ENCODE results near the gene CHP2. TPM values are rescaled to one million over a fixed set of nuclear protein-coding genes. Genes with fewer than 3 reads are reported as not detected.

CHP2 gene
- total and polyA plus RNA-seq, 2 of the 13 experiments (the other 11 are each of a cell fraction or from before 2014, with no cell fraction given), result not detected

DNA sequence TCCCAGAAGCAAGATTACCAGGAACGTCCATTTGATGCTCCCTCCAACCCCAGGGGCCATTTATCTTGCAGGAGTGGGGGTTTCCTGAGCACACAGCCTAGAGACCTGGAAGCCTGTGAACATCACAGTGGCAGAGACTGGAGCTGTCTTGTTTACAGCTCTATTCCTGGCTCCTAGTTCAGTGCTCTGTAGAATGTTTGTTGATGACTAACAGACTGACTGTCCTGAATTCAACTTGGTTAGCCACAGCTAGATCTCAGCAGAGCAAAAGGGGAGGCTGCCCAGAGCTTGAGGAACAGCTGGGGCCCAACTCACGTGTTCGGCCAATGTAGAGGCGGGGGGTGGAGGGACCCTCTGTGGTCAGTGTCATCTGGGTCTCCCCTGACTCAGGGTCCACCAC lies 48.4 kb upstream of the CHP2 start:
- Histone ChIP-seq H3K9ac (ENCODE audit: insufficient read depth, low read depth, low read length) (no peak overlapping the region), H3K9me3 (ENCODE audit: low read length) (peaks cover 19% of the 10 kb centered on the region)
- no TSS peak for BruUV-seq (replicated peaks)
- TF ChIP-seq TFAP4 (IDR thresholded peaks at IDR 0.05; ENCODE audit: borderline replicate concordance, low read depth) (no peak), PRPF4 (IDR thresholded peaks at IDR 0.05; ENCODE audit: low read depth, low read length, poor library complexity, severe bottlenecking) (no peak), ZHX1 (CRISPR knock-in tag; IDR thresholded peaks at IDR 0.05; ENCODE audit: low read depth) (no peak), BCL6 (CRISPR knock-in tag; IDR thresholded peaks at IDR 0.05) (no peak), RFX5 (IDR thresholded peaks at IDR 0.05; ENCODE audit: low read depth, low read length) (no peak), MEIS1 (CRISPR knock-in tag; IDR thresholded peaks at IDR 0.05; ENCODE audit: borderline replicate concordance) (no peak), PHF20 (CRISPR knock-in tag; IDR thresholded peaks at IDR 0.05) (no peak), ZNF3 (CRISPR knock-in tag; IDR thresholded peaks at IDR 0.05) (peak; percentile 97), XBP1 (CRISPR knock-in tag; IDR thresholded peaks at IDR 0.05) (no peak), ZNF746 (CRISPR knock-in tag; IDR thresholded peaks at IDR 0.05) (no peak)
- TF ChIP-seq, protein P1, sequence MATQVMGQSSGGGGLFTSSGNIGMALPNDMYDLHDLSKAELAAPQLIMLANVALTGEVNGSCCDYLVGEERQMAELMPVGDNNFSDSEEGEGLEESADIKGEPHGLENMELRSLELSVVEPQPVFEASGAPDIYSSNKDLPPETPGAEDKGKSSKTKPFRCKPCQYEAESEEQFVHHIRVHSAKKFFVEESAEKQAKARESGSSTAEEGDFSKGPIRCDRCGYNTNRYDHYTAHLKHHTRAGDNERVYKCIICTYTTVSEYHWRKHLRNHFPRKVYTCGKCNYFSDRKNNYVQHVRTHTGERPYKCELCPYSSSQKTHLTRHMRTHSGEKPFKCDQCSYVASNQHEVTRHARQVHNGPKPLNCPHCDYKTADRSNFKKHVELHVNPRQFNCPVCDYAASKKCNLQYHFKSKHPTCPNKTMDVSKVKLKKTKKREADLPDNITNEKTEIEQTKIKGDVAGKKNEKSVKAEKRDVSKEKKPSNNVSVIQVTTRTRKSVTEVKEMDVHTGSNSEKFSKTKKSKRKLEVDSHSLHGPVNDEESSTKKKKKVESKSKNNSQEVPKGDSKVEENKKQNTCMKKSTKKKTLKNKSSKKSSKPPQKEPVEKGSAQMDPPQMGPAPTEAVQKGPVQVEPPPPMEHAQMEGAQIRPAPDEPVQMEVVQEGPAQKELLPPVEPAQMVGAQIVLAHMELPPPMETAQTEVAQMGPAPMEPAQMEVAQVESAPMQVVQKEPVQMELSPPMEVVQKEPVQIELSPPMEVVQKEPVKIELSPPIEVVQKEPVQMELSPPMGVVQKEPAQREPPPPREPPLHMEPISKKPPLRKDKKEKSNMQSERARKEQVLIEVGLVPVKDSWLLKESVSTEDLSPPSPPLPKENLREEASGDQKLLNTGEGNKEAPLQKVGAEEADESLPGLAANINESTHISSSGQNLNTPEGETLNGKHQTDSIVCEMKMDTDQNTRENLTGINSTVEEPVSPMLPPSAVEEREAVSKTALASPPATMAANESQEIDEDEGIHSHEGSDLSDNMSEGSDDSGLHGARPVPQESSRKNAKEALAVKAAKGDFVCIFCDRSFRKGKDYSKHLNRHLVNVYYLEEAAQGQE (IDR thresholded peaks at IDR 0.05; ENCODE audit: borderline replicate concordance in 1 of 2, low read depth in 1 of 2, low read length in 2 of 2), result no peak
- TF ChIP-seq, protein P2, sequence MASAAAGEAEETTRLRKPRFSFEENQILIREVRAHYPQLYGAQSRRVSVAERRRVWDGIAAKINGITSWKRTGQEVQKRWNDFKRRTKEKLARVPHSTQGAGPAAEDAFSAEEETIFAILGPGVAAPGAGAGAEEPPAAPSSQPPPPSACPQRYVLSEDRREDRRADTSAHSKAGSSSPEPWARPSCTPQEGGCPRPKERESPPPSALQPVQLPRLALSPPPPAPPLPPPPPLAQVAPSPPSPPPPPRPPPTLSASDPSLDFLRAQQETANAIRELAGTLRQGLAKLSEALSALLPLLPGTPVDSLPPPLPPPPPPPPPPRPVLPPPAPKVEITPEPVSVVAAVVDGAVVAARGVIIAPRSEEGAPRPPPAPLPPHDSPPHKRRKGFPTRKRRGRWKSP (CRISPR knock-in tag; IDR thresholded peaks at IDR 0.05), result no peak
- TF ChIP-seq, protein P3, sequence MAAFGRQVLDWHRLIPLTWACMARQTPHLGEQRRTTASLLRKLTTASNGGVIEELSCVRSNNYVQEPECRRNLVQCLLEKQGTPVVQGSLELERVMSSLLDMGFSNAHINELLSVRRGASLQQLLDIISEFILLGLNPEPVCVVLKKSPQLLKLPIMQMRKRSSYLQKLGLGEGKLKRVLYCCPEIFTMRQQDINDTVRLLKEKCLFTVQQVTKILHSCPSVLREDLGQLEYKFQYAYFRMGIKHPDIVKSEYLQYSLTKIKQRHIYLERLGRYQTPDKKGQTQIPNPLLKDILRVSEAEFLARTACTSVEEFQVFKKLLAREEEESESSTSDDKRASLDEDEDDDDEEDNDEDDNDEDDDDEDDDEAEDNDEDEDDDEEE (CRISPR knock-in tag; IDR thresholded peaks at IDR 0.05), result no peak
- TF ChIP-seq, protein P4, sequence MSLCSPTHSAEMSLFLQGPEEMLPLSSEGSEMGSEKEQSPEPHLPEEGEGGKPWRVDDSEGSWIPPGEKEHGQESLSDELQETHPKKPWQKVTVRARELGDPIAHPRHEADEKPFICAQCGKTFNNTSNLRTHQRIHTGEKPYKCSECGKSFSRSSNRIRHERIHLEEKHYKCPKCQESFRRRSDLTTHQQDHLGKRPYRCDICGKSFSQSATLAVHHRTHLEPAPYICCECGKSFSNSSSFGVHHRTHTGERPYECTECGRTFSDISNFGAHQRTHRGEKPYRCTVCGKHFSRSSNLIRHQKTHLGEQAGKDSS (CRISPR knock-in tag; IDR thresholded peaks at IDR 0.05; ENCODE audit: borderline replicate concordance, low read depth), result peak; percentile 53; the same call in 1 of the 2 replicates

More for the DNA sequence above, 48.4 kb upstream of the CHP2 start:
- H3K4me2 ChIP-seq (ENCODE audit: low read depth, low read length), result no peak overlapping the region
- intact Hi-C loops (cut with micrococcal nuclease; ENCODE audit: unreplicated experiment), result no loop called here
- WGBS (ENCODE audit: low lambda C conversion rate), result 84% methylated on average over 4 of the region's 4 CpGs
- H3K36me3 ChIP-seq (replicated peaks in 1 of 2; ENCODE audit: control insufficient read depth in 1 of 2, insufficient read depth in 2 of 2, low read length in 2 of 2), result no peaks in the 10 kb centered on the region
- H3K27ac ChIP-seq (ENCODE audit: extremely low read length, insufficient read depth, low read length), result no peak overlapping the region
- H3K79me2 ChIP-seq (ENCODE audit: insufficient read depth, low read length), result no peaks in the 10 kb centered on the region
- DNase-seq (ENCODE audit: low spot score) (no peak), FAIRE-seq (no peak), ATAC-seq (no peak)
- in situ Hi-C loops (cut with HindIII; ENCODE audit: extremely low pct_ligation_motif_present, low pct_unique_long_range_greater_than_20kb), result no loop called here
- no peaks in the 10 kb centered on the region for H4K20me1 ChIP-seq (ENCODE audit: insufficient read depth, low read length)
- ChIA-PET POLR2A (no interaction called here), CTCF (ENCODE audit: low intra/inter-chr PET ratio, low total read pairs) (no interaction called here)
- H3K27me3 ChIP-seq (ENCODE audit: control insufficient read depth in 1 of 2, insufficient read depth in 2 of 2, low read length in 2 of 2), result peaks cover 0 to 3% of the 10 kb centered on the region in 2 experiments; a peak in 1 of 5 replicates
- no peak overlapping the region for H2AFZ ChIP-seq (ENCODE audit: low read length)
- peaks cover 25% of the 10 kb centered on the region for H3K4me1 ChIP-seq (ENCODE audit: insufficient read depth, low read length)
- H3K4me3 ChIP-seq (replicated peaks in 1 of 3; ENCODE audit: insufficient read depth in 1 of 3, low read depth in 2 of 3, low read length in 3 of 3), result no peak overlapping the region

All from HepG2 (cell line).